ENCODE data around the gene UBE2F.

DNA sequence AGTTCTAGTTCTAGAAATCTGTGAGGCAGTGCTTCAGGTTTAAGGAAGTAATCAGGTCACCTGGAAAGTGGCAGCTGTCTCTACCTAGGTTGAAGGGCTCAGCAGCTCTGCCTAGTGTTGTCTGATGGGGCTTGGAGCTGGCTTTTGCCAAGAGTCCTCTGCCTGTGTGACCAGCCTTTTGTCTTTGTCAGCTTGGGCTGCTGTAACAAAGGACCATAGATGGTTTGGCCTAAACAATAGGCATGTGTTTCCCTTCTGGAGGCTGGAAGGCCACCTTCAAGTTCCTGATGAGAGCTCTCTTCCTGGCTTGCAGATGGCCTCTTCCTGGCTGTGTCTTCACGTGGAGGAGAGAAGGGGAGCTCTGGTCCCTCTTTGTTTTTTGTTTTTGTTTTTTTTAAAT is 13.3 kb downstream of the UBE2F start:
- TF ChIP-seq POLR2A (IDR thresholded peaks at IDR 0.05) = no peak
- TF ChIP-seq, protein P1, sequence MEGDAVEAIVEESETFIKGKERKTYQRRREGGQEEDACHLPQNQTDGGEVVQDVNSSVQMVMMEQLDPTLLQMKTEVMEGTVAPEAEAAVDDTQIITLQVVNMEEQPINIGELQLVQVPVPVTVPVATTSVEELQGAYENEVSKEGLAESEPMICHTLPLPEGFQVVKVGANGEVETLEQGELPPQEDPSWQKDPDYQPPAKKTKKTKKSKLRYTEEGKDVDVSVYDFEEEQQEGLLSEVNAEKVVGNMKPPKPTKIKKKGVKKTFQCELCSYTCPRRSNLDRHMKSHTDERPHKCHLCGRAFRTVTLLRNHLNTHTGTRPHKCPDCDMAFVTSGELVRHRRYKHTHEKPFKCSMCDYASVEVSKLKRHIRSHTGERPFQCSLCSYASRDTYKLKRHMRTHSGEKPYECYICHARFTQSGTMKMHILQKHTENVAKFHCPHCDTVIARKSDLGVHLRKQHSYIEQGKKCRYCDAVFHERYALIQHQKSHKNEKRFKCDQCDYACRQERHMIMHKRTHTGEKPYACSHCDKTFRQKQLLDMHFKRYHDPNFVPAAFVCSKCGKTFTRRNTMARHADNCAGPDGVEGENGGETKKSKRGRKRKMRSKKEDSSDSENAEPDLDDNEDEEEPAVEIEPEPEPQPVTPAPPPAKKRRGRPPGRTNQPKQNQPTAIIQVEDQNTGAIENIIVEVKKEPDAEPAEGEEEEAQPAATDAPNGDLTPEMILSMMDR (IDR thresholded peaks at IDR 0.05) = no peak
